ENCODE measurements around the gene GGT6. TPM values are rescaled to one million over a fixed set of nuclear protein-coding genes. Genes with fewer than 3 reads are reported as not detected.
A peak's percentile ranks its signal among the peaks of the same experiment; 100 is the strongest.

The GGT6 gene
- total and polyA plus RNA-seq, 7 experiments from 2014 or later = not detected

DNA sequence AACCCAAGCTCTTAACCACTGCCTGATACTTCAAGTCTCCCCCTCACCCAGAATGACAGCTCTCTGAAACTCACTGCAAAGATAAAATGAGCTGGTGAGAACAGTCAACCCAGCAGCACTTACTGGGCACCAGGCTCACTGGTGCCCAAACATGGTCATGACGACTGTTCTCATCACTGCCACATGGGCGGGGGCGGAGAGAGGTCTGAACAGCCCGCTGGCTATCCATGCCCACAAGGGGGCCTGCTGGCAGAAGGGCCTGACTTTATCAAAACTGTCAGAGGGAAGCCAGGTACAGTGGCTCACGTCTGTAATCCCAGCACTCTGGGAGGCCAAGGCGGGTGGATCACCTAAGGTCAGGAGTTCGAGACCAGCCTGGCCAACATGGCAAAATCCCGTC lies 9.2 kb downstream of the GGT6 start:
- peak overlapping the region in 1 of 10 donors; percentile 38 for H3K4me3 Mint-ChIP-seq

DNA sequence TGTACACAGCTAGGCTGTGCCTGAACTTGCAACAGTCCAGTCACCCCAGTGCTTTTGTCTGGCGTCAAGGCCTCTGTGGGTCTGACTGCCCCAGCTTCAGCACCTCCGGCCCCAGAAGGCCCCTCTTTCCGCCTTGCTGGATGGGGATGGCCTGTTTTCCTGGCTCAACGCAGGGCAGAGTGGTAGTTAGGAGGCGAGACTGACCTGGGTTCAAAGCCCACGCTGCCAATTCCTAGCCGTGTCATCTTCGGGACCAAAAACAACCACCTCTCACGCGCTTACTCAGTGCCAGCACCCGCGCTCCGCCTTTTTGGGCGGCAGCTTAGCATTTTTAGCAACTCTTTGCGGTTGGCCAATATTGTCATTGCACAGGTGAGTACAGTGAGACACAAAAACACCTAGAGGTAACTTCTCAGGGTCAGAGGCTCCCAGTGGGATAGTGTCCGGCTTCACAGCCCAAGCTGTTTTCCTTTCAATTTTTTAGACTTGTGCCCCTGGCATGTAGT lies 9.8 kb downstream of the GGT6 start:
- CTCF ChIA-PET = interaction anchor here (1.3 kb wide), 1 partner anchor 15 kb away, joined by 3 read pairs; no protein-coding TSS in a partner anchor
- Mint-ChIP-seq H3K9me3 (no peaks in the 10 kb centered on the region), H3K27ac (no peak overlapping the region), H3K27me3 (no peaks in the 10 kb centered on the region), H3K36me3 (peaks cover 0 to 24% (median 7%) of the 10 kb centered on the region in 5 donors), H3K4me3 (peak overlapping the region in 1 of 10 donors; percentile 38), H3K4me1 (peaks cover 9 to 26% (median 18%) of the 10 kb centered on the region in 7 donors)
- Histone ChIP-seq H3K27me3 (ENCODE audit: control insufficient read depth in 2 of 2, insufficient read depth in 2 of 2, low read length in 2 of 2) (no peaks in the 10 kb centered on the region), H3K27ac (ENCODE audit: low read depth, low read length) (no peak overlapping the region), H3K9me3 (ENCODE audit: control insufficient read depth in 2 of 3, low read length in 3 of 3) (no peaks in the 10 kb centered on the region), H3K4me3 (ENCODE audit: low read length) (no peak overlapping the region), H3K36me3 (ENCODE audit: control insufficient read depth in 2 of 3, insufficient read depth in 3 of 3, low read length in 3 of 3) (peaks cover 10 to 83% (median 31%) of the 10 kb centered on the region in 3 experiments), H3K4me1 (ENCODE audit: control insufficient read depth in 2 of 2, insufficient read depth in 2 of 2, low read length in 2 of 2) (peaks cover 14% of the 10 kb centered on the region in 2 donors)
- POLR2A ChIA-PET = interaction anchor here (1.9 kb wide), 1 partner anchor 12 kb away, joined by 8 read pairs; no protein-coding TSS in a partner anchor
- ATAC-seq (no peak), DNase-seq (no peak)
- intact Hi-C loops (cut with micrococcal nuclease) = loop anchor here in 1 of 2 donors (10.0 kb wide), 1 partner anchor 524 kb away; the partner anchor contains the start of gene ZFP3

More for the DNA sequence above, 9.2 kb downstream of the GGT6 start:
- Mint-ChIP-seq H3K4me1 (peaks cover 15 to 31% (median 23%) of the 10 kb centered on the region in 7 donors), H3K9me3 (no peaks in the 10 kb centered on the region), H3K27ac (no peak overlapping the region), H3K27me3 (no peaks in the 10 kb centered on the region), H3K36me3 (peaks cover 0 to 24% (median 7%) of the 10 kb centered on the region in 5 donors)
- ChIA-PET CTCF (interaction anchor here (0.5 to 1.3 kb wide), 2 partner anchors 14 to 777 kb away, joined by 3 to 4 read pairs; no protein-coding TSS in a partner anchor), POLR2A (interaction anchor here (1.9 kb wide), 1 partner anchor 11 kb away, joined by 8 read pairs; no protein-coding TSS in a partner anchor)
- Histone ChIP-seq H3K9me3 (ENCODE audit: control insufficient read depth in 2 of 3, low read length in 3 of 3) (no peaks in the 10 kb centered on the region), H3K4me1 (ENCODE audit: control insufficient read depth in 2 of 2, insufficient read depth in 2 of 2, low read length in 2 of 2) (peaks cover 19 to 20% of the 10 kb centered on the region in 2 donors), H3K27me3 (ENCODE audit: control insufficient read depth in 2 of 2, insufficient read depth in 2 of 2, low read length in 2 of 2) (no peaks in the 10 kb centered on the region), H3K4me3 (ENCODE audit: low read length) (no peak overlapping the region), H3K27ac (ENCODE audit: low read depth, low read length) (no peak overlapping the region), H3K36me3 (ENCODE audit: control insufficient read depth in 2 of 3, insufficient read depth in 3 of 3, low read length in 3 of 3) (peaks cover 10 to 78% (median 31%) of the 10 kb centered on the region in 3 experiments)
- ATAC-seq = no peak
- intact Hi-C loops (cut with micrococcal nuclease) = loop anchor here in 1 of 2 donors (10.0 kb wide), 1 partner anchor 524 kb away; the partner anchor contains the start of gene ZFP3
- DNase-seq = no peak

DNA sequence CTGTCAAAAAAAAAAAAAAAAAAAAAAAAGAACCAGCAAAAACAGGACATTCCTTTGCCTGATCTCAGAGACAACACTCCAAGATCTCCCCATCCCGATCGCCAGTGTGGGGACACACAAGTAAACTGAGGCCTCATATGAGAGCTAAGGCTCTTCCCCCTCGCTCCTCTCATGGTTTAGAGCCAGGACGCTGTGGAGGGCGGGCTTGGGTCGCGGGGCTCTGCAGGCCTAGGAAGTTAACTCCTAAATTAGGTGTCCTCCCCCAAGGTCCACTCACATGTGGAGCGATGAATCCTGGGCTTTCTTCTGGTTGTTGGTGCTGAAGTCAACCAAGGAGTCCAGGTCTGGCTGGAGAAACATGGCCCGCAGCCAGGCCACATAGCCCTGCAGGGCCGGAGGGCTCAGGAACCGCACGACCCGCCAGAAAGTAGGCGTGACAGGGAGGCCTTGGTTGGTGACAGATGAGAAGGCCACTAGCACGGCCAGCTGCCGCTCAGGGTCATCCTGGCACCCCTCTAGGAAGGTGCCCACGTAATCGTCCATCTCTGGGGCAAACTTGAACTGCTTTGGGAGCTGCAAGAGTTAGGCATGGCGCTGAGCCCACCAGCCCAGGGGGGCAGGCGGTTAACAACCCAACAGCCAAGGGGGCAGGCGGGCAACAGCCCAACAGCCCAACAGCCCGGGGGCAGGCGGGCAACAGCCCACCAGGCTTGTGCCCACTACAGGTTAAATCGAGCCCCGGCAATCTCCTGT lies 10.4 kb downstream of the GGT6 start:
- Mint-ChIP-seq H3K27me3 (no peaks in the 10 kb centered on the region), H3K9me3 (no peaks in the 10 kb centered on the region), H3K27ac (no peak overlapping the region), H3K4me1 (peaks cover 5 to 20% (median 15%) of the 10 kb centered on the region in 7 donors), H3K36me3 (peaks cover 0 to 24% (median 7%) of the 10 kb centered on the region in 5 donors), H3K4me3 (no peak overlapping the region)
- ATAC-seq (no peak), DNase-seq (no peak)
- Histone ChIP-seq H3K27me3 (ENCODE audit: control insufficient read depth in 2 of 2, insufficient read depth in 2 of 2, low read length in 2 of 2) (no peaks in the 10 kb centered on the region), H3K36me3 (ENCODE audit: control insufficient read depth in 2 of 3, insufficient read depth in 3 of 3, low read length in 3 of 3) (peaks cover 10 to 88% (median 31%) of the 10 kb centered on the region in 3 experiments), H3K27ac (ENCODE audit: low read depth, low read length) (no peak overlapping the region), H3K4me3 (ENCODE audit: low read length) (no peak overlapping the region), H3K9me3 (ENCODE audit: control insufficient read depth in 2 of 3, low read length in 3 of 3) (no peaks in the 10 kb centered on the region), H3K4me1 (ENCODE audit: control insufficient read depth in 2 of 2, insufficient read depth in 2 of 2, low read length in 2 of 2) (peaks cover 14% of the 10 kb centered on the region in 2 donors)
- ChIA-PET CTCF (interaction anchor here (1.3 kb wide), 1 partner anchor 15 kb away, joined by 3 read pairs; no protein-coding TSS in a partner anchor), POLR2A (interaction anchor here (1.2 kb wide), 1 partner anchor 14 kb away, joined by 4 read pairs; no protein-coding TSS in a partner anchor)
- intact Hi-C loops (cut with micrococcal nuclease) = loop anchor here in 1 of 2 donors (10.0 kb wide), 1 partner anchor 525 kb away; the partner anchor contains the start of gene ZFP3

DNA sequence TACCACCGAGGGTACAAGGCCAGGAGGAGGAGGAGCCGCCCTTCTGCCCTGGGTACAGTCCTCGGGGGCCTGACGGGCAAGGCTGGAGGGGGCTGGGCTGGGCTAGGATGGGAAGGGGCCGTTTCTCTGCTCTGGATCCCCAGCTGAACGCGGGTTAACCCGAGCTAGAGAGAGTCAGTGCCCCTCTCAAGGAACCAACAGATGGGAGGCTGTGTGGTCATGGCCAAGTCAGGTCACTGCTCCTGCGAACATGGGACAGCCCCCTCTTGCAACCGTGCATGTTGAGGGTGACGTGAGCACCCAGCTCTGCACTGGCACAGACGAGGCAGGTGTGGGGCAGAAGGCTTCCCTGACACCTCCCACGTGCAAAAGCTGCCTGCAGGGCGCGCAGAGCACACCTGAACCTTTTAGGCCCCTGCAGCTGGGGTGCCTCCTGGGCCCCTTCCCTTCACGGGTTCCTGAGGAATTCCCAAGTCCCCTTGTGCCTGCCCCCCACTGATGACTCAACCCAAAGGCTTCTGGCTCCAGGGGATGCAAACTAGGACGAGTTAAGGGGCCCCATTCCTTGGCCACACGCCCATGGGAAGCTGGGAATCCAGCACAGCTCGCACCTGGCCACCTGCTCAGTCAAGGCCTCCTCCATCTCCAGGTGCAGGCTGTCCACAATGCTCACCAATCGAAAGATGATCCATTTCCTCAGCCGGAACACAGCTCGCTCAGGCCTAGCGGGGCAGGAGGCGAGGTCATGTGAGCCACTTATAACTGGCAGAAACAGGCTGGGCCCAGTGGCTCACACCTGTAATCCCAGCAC lies 11.5 kb downstream of the GGT6 start:
- Histone ChIP-seq H3K36me3 (ENCODE audit: control insufficient read depth in 2 of 3, insufficient read depth in 3 of 3, low read length in 3 of 3) (peaks cover 10 to 94% (median 31%) of the 10 kb centered on the region in 3 experiments), H3K27me3 (ENCODE audit: control insufficient read depth in 2 of 2, insufficient read depth in 2 of 2, low read length in 2 of 2) (no peaks in the 10 kb centered on the region), H3K4me3 (ENCODE audit: low read length) (no peak overlapping the region), H3K27ac (ENCODE audit: low read depth, low read length) (no peak overlapping the region), H3K9me3 (ENCODE audit: control insufficient read depth in 2 of 3, low read length in 3 of 3) (no peaks in the 10 kb centered on the region), H3K4me1 (ENCODE audit: control insufficient read depth in 2 of 2, insufficient read depth in 2 of 2, low read length in 2 of 2) (peaks cover 5 to 6% of the 10 kb centered on the region in 2 donors)
- DNase-seq (no peak), ATAC-seq (no peak)
- Mint-ChIP-seq H3K27me3 (no peaks in the 10 kb centered on the region), H3K4me3 (no peak overlapping the region), H3K9me3 (no peaks in the 10 kb centered on the region), H3K4me1 (peaks cover 0 to 10% (median 6%) of the 10 kb centered on the region in 7 donors), H3K36me3 (peaks cover 0 to 26% (median 7%) of the 10 kb centered on the region in 5 donors), H3K27ac (peak overlapping the region in 1 of 9 donors; percentile 70)
- POLR2A ChIA-PET = interaction anchor here (1.2 kb wide), 1 partner anchor 13 kb away, joined by 4 read pairs; no protein-coding TSS in a partner anchor
- intact Hi-C loops (cut with micrococcal nuclease) = no loop called here
- CTCF ChIA-PET = no interaction called here

DNA sequence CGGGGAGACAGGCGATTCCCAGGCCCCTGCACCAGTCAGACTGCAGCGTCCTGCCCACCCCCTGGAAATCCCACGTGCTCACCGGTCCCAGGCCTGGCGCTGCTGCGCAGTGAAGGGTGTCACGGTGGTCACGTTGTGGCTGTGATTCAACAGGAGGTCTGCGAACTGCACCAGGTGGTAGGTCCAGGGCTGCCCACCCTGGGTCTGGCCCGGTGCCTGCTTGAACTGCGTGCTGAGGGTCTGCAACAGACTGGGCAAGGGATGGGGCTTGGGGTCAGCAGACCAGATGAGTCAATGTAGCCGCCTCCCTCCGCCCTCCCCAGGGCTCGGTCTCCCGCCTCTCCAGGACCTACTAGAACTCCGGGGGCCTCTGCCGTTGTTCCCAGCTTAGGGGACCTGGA lies 12.3 kb downstream of the GGT6 start:
- no peak overlapping the region for H3K4me3 ChIP-seq (ENCODE audit: low read length)
- no peaks in the 10 kb centered on the region for H3K9me3 ChIP-seq (ENCODE audit: control insufficient read depth in 2 of 3, low read length in 3 of 3)
- Mint-ChIP-seq H3K27ac (no peak overlapping the region), H3K4me1 (peaks cover 0 to 4% (median 0%) of the 10 kb centered on the region in 7 donors), H3K9me3 (no peaks in the 10 kb centered on the region), H3K4me3 (no peak overlapping the region), H3K27me3 (no peaks in the 10 kb centered on the region), H3K36me3 (peaks cover 0 to 28% (median 7%) of the 10 kb centered on the region in 5 donors)
- ATAC-seq (no peak), DNase-seq (no peak)
- intact Hi-C loops (cut with micrococcal nuclease) = no loop called here
- ChIA-PET CTCF (no interaction called here), POLR2A (no interaction called here)
- no peaks in the 10 kb centered on the region for H3K4me1 ChIP-seq (ENCODE audit: control insufficient read depth in 2 of 2, insufficient read depth in 2 of 2, low read length in 2 of 2)
- H3K27ac ChIP-seq (ENCODE audit: low read depth, low read length) = no peak overlapping the region
- H3K36me3 ChIP-seq (ENCODE audit: control insufficient read depth in 2 of 3, insufficient read depth in 3 of 3, low read length in 3 of 3) = peaks cover 10 to 98% (median 31%) of the 10 kb centered on the region in 3 experiments
- H3K27me3 ChIP-seq (ENCODE audit: control insufficient read depth in 2 of 2, insufficient read depth in 2 of 2, low read length in 2 of 2) = no peaks in the 10 kb centered on the region

Data from naive thymus-derived CD4-positive, alpha-beta T cell (primary cell).